PC-3 (cell line): Measurements from ENCODE around the gene WDR87. TPM values are rescaled to one million over a fixed set of nuclear protein-coding genes. Genes with fewer than 3 reads are reported as not detected.
"Not testable (repeated sequence)": the region's sequence is repeated elsewhere in the genome, so short reads cannot be mapped to it uniquely, and the experiment has no call there.

Source experiments
- ATAC-seq: fragments of 200-7000 bp; cut with Tn5 transposase; 2 replicates; pipeline ENCODE4 v1.9.1; 2020; ENCODE audit warnings: mild to moderate bottlenecking, moderate library complexity
- BruUV-seq: library from RNA; stranded (reverse); fragments of 400-500 nt; replicated peaks from 2 replicates; lab custom pipeline; 2021; lab: Mats Ljungman, UMichigan
- CTCF ChIA-PET: fragments of 300-600 bp; sonication (Branson Sonifier 250); formaldehyde crosslinking; loops from one replicate; lab custom pipeline; 2022; ENCODE audit warnings: antibody characterized with exemption; lab: Charles Lee
- POLR2A ChIA-PET: fragments of 300-600 bp; sonication (Branson Sonifier 250); formaldehyde crosslinking; loops from one replicate; lab custom pipeline; 2022; ENCODE audit warnings: antibody characterized with exemption; ENCODE audit not compliant: unreplicated experiment; lab: Charles Lee
- DNase-seq: peaks from one replicate; pipeline ENCODE4 v3.0.0-alpha.2; 2015
- H2AFZ ChIP-seq: fragments of 300-600 bp; sonication (generic); 2 replicates; pipeline ENCODE4 v1.6.0; 2016; ENCODE audit warnings: antibody characterized with exemption, low read length
- H3F3A ChIP-seq: fragments of 300-600 bp; sonication (generic); one replicate; pipeline ENCODE4 v1.6.0; 2017; ENCODE audit warnings: antibody characterized with exemption, low read length, control low read depth, mild to moderate bottlenecking; ENCODE audit not compliant: unreplicated experiment
- H3K27ac ChIP-seq: fragments of 300-600 bp; sonication (generic); 2 replicates; pipeline ENCODE4 v1.5.1; 2016; ENCODE audit warnings: mild to moderate bottlenecking, low read length
- H3K27me3 ChIP-seq: fragments of 300-600 bp; sonication (generic); 2 replicates; pipeline ENCODE4 v1.6.1; 2016; ENCODE audit warnings: low read length, mixed read lengths
- H3K36me3 ChIP-seq: fragments of 300-600 bp; sonication (generic); 2 replicates; pipeline ENCODE4 v1.6.1; 2016; ENCODE audit warnings: low read depth, mixed run types, low read length, mixed read lengths
- H3K4me1 ChIP-seq: fragments of 300-600 bp; sonication (generic); 2 replicates; pipeline ENCODE4 v1.5.1; 2016; ENCODE audit warnings: low read length; ENCODE audit not compliant: insufficient read depth
- H3K4me2 ChIP-seq: fragments of 300-600 bp; sonication (generic); 2 replicates; pipeline ENCODE4 v1.6.0; 2016; ENCODE audit warnings: low read length
- H3K4me3 ChIP-seq: fragments of 300-600 bp; sonication (generic); 2 replicates; pipeline ENCODE4 v1.5.1; 2016; ENCODE audit warnings: mild to moderate bottlenecking, low read length, mixed read lengths
- H3K79me2 ChIP-seq: fragments of 300-600 bp; sonication (generic); 2 replicates; pipeline ENCODE4 v1.6.1; 2017; ENCODE audit warnings: low read length, mixed read lengths
- H3K9ac ChIP-seq: fragments of 300-600 bp; sonication (generic); 2 replicates; pipeline ENCODE4 v1.6.0; 2016; ENCODE audit warnings: mild to moderate bottlenecking, low read length
- H3K9me2 ChIP-seq: fragments of 300-600 bp; sonication (generic); replicated peaks from 2 replicates; pipeline ENCODE4 v1.6.1; 2016; ENCODE audit warnings: mixed run types, low read length, mixed read lengths
- H3K9me3 ChIP-seq: fragments of 300-600 bp; sonication (generic); 2 replicates; pipeline ENCODE4 v1.6.1; 2016; ENCODE audit warnings: low read length, mixed read lengths
- H4K20me1 ChIP-seq: fragments of 300-600 bp; sonication (generic); 2 replicates; pipeline ENCODE4 v1.6.1; 2016; ENCODE audit warnings: low read length, mixed read lengths
- CTCF ChIP-seq: fragments of 300-600 bp; sonication (generic); conservative IDR thresholded peaks from 2 replicates; pipeline ENCODE4 v1.5.1; 2017; ENCODE audit warnings: antibody characterized with exemption, low read depth, mild to moderate bottlenecking, low read length
- EZH2 ChIP-seq: fragments of 300-600 bp; sonication (generic); IDR thresholded peaks from one replicate; pipeline ENCODE4 v1.6.1; 2017; ENCODE audit warnings: antibody characterized with exemption, mild to moderate bottlenecking, low read length; ENCODE audit not compliant: unreplicated experiment
- EZH2phosphoT487 ChIP-seq: fragments of 300-600 bp; sonication (generic); IDR thresholded peaks from 2 replicates; pipeline ENCODE4 v1.6.1; 2018; ENCODE audit warnings: mild to moderate bottlenecking, antibody characterized with exemption, low read length, borderline replicate concordance
- intact Hi-C: fragments of 100-400 bp; cut with micrococcal nuclease; formaldehyde crosslinking; loops from 2 replicates; pipeline ENCODE4 v1.9.0; 2023
- total RNA-seq: library from RNA; depleted of rRNA; stranded (reverse); fragments of >200 nt; gene quantifications from 2 replicates; pipeline ENCODE4 v1.2.3, GENCODE V29; 2014

Gene WDR87
- total RNA-seq, 1 experiment from 2014 or later = not detected

GRCh38 chr19:37926711-37927110 lies 20.3 kb upstream of the WDR87 start:
- Histone ChIP-seq H3K79me2 (peaks cover 73% of the 10 kb centered on the region), H3K36me3 (peaks cover 3% of the 10 kb centered on the region), H3K4me1 (peaks cover 9% of the 10 kb centered on the region), H3K27ac (no peak overlapping the region), H3K4me3 (no peak overlapping the region), H3K9me2 (no peaks in the 10 kb centered on the region), H3K9me3 (no peaks in the 10 kb centered on the region), H3K9ac (no peak overlapping the region), H3K27me3 (no peaks in the 10 kb centered on the region), H4K20me1 (no peaks in the 10 kb centered on the region), H3K4me2 (no peak overlapping the region), H2AFZ (no peak overlapping the region), H3F3A (no peaks in the 10 kb centered on the region)
- intact Hi-C loops = no loop called here
- ATAC-seq (no peak), DNase-seq (no peak)
- POLR2A ChIA-PET = interaction anchor here (0.6 kb wide), 1 partner anchor 8 kb away, joined by 4 read pairs; no protein-coding TSS in a partner anchor
- CTCF ChIA-PET = no interaction called here
- TF ChIP-seq EZH2phosphoT487 = no peak
- TF ChIP-seq CTCF = no peak
- TF ChIP-seq EZH2 = no peak
- no TSS peak for BruUV-seq

- BruUV-seq = no TSS peak
- Histone ChIP-seq H3K4me1 (peaks cover 5% of the 10 kb centered on the region), H3K36me3 (peaks cover 3% of the 10 kb centered on the region), H3K27ac (no peak overlapping the region), H3K9ac (no peak overlapping the region), H3K79me2 (peaks cover 74% of the 10 kb centered on the region), H3K27me3 (no peaks in the 10 kb centered on the region), H4K20me1 (no peaks in the 10 kb centered on the region), H3K4me2 (no peak overlapping the region), H3K4me3 (no peak overlapping the region), H2AFZ (no peak overlapping the region), H3K9me3 (no peaks in the 10 kb centered on the region), H3K9me2 (no peaks in the 10 kb centered on the region), H3F3A (no peaks in the 10 kb centered on the region)
- intact Hi-C loops = no loop called here
- TF ChIP-seq EZH2 = no peak
- TF ChIP-seq CTCF = no peak
- no peak for TF ChIP-seq EZH2phosphoT487
- POLR2A ChIA-PET = interaction anchor here (0.6 kb wide), 1 partner anchor 8 kb away, joined by 4 read pairs; no protein-coding TSS in a partner anchor
- CTCF ChIA-PET = no interaction called here
- ATAC-seq (no peak), DNase-seq (no peak)
Observed at GRCh38 chr19:37926255-37926654, 19.9 kb upstream of the WDR87 start.

- Histone ChIP-seq H2AFZ (no peak overlapping the region), H3K9ac (no peak overlapping the region), H3K79me2 (peaks cover 74% of the 10 kb centered on the region), H4K20me1 (no peaks in the 10 kb centered on the region), H3K4me3 (no peak overlapping the region), H3F3A (no peaks in the 10 kb centered on the region), H3K9me3 (no peaks in the 10 kb centered on the region), H3K36me3 (no peaks in the 10 kb centered on the region; the same call in 1 of the 2 replicates), H3K9me2 (no peaks in the 10 kb centered on the region), H3K27ac (no peak overlapping the region), H3K4me2 (no peak overlapping the region), H3K4me1 (no peaks in the 10 kb centered on the region), H3K27me3 (no peaks in the 10 kb centered on the region)
- no TSS peak for BruUV-seq
- intact Hi-C loops = no loop called here
- POLR2A ChIA-PET = no interaction called here
- CTCF ChIA-PET = no interaction called here
- no peak for TF ChIP-seq EZH2phosphoT487
- TF ChIP-seq CTCF = no peak
- DNase-seq (no peak), ATAC-seq (no peak)
Observed at GRCh38 chr19:37925212-37925611, 18.8 kb upstream of the WDR87 start.

GRCh38 chr19:37924573-37924972 lies 18.2 kb upstream of the WDR87 start:
- BruUV-seq, DNase-seq, H3K36me3 ChIP-seq, H3K4me2 ChIP-seq, H3K9me2 ChIP-seq, H3K9me3 ChIP-seq, H3K4me1 ChIP-seq, H3K9ac ChIP-seq, ATAC-seq, H3K4me3 ChIP-seq, H2AFZ ChIP-seq, H3F3A ChIP-seq, POLR2A ChIA-PET, H3K27me3 ChIP-seq, H4K20me1 ChIP-seq, H3K27ac ChIP-seq, CTCF ChIA-PET, intact Hi-C loops: not testable (repeated sequence)
- H3K79me2 ChIP-seq = peaks cover 73% of the 10 kb centered on the region
